ENCODE measurements around the gene SATB2.
A peak's percentile ranks its signal among the peaks of the same experiment; 100 is the strongest.

The SATB2 gene

DNA sequence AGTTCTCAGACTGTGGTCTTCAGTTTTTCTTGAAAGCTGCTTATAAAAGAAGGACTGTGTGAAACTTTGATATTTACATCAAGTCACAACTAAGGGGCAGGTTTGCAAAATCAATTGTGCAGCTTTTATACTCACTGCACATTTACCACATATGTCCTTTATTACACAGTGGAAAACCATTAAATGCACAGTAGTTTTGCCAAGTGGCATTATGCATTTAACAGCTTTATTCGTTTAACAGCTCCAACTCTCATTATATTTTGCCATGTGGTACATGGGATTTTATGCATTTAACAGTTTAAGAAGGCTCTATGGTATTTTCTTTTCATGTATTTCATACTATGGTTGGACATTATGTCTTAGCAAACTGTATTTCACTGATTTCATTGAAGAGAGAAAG, 135.6 kb downstream of the SATB2 start:
- no peak for DNase-seq (ENCODE audit: low read depth)

DNA sequence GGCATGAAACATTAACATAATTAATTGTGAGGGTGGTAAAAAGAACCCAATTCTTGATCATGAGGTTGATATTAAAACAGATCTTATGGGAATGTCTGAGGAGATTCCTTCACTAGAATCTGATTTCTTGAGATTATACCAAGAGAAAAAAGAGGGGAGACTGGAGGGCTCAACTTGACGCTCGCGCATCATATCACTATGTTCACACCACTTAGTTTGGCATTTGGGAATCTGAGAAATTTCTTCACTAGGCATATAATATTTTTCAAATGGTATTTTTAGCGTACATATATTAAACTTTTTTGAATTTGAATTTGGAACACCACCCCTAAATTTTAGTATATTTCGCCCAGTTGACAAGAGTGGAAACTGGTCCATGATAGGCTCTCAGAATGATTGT, 140.1 kb downstream of the SATB2 start:
- DNase-seq (ENCODE audit: low read depth): no peak

DNA sequence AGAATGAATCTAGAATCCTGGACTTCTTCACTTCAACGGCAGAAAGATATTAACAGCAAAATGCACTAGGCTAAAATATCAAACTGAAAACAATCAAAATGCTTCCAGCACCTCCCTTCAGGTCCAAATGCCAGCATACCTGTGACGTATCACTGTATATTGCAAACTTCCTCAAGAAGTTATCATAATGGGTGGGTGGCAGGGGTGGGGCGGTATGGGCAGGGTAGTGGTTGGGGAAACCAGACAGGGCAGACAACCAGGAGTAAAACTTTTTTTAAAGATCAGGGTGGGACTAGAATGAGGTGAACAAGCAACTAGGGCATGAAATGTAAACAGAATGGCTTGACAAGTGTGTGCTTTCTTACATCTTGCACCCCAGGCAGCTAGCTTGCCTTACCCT, 140.9 kb downstream of the SATB2 start:
- no peak for DNase-seq (ENCODE audit: low read depth)

DNA sequence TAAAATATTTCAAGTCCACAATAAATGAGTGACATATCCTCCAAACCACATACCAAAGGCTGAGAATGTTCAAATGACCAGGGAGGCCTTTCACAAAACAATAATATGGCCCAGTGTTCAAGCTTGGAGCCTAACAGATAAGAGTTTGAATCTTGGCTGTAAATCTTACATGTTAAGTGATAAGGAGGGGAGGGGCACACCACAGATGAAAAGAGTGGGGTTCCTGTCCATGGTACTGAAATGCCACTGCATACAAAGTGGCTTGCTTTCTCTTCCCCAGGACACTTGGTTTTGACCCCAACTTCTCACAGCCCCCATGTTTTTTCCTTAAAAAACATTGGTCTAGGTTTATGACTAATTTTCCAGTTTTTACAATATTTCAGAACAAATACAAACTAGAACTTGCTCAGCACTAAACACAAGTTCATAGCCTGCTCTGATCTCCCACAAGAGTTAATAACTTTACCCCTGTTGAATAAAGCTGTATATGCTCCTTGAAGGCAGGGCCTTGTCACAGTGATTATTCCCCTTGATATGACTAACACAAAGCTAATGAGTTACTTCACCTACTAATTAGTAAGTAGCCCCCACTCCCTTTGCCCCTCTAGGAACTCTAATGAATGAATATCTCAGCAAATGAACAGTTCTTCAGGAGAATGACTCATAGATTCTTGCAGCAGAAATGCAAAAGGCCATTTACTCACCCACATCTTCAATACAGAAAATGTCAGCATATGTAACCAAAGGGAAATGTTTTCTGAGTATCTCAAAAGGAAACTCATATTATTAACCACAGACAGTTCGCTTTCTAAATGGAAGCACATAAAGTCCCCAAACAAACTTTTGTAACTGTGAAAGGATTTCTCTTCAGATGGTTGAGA, 142.2 kb downstream of the SATB2 start:
- no peak for DNase-seq (ENCODE audit: low read depth)

DNA sequence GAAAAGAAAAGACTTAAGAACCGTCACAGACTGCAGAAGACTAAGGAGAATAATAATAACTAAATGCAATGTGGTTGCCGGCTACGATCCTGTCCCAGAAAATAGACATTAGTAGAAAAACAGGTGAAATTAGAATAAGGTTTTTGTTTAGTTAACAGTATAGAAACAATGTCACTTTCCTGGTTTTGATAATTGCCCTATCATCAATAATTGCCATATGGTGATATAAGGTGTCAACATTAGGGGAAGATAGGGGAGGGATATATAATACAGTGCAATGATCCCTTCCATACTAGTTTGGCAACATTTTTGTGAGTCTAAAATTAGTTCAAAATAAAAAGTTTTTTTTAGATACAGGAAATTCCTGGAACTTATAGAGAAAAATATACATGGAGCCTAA, 144.8 kb downstream of the SATB2 start:
- DNase-seq (ENCODE audit: low read depth): no peak

DNA sequence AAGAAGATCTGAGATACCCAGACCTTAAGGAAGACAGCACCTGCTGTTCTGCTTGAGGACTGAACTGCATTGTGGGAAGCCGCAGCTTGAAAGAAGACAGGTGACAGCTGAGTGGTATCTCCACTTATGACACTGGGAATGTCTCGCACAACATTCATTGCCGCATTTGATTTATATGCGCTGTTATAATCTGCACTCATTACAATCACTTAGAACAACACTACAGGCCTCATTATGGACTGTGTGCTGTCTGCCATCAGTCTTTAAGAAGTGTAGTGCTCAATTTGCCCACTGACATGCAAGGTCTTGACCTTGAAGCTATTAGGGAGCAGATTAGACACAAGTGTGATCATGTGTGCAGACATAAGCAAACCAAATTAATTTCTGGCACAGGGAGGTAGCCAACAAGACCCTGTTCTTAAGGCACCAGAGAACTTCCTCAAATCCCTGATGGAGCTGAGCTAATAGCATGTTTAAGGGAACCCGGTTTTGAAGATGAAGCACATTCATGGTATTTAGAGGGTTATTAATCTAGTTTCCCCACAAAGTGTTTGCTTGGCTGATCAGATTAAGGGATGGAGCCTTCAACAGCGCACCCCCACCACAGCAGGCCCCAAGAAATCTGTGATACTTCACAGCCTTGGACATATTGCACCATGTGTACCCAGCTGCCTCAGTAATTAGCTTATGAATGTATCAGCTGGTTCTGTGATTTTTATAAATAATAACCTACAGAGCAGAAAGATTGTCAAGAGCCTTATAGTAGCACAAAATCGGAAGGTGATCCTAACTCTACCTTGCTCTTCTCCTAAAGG, 146.8 kb downstream of the SATB2 start:
- no peak for DNase-seq (ENCODE audit: low read depth)

DNA sequence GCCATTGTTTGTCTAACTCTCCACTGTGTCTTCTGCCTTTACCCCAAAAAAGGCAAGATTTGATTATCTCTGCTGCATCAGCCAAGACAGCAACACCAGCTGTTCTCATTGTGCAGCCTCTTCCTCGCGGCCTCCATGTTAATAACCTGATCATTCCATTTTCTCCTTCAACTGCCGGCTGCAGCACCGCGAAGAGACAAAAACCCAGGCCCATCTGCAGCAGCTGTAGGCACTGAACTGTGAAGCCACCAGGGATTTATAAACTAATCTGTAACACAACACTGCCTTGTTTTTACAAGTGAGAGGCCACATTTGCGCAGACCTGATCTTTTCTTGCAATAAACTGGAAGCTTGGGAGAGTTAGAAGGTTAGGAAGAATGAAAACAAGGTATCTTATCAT, 147.8 kb downstream of the SATB2 start:
- no peak for DNase-seq (ENCODE audit: low read depth)

DNA sequence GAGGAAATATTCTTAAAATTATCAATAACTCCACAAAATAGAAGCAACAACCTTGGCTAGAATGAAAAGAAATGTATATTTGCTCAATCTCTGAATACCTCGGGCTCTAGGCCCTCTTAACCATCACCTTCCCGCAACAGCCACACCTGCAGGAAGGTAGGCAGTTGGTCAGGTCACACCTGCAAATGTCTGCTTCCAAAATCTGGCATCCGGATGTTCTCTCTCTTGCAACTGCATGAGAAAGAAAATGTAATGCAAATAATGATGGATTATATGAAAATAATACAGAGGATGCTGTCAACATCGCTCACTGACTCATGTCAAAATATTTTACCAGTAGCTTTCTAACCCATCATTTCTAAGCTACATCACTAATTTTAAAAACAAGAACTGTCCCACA, 148.3 kb downstream of the SATB2 start:
- no peak for DNase-seq (ENCODE audit: low read depth)

DNA sequence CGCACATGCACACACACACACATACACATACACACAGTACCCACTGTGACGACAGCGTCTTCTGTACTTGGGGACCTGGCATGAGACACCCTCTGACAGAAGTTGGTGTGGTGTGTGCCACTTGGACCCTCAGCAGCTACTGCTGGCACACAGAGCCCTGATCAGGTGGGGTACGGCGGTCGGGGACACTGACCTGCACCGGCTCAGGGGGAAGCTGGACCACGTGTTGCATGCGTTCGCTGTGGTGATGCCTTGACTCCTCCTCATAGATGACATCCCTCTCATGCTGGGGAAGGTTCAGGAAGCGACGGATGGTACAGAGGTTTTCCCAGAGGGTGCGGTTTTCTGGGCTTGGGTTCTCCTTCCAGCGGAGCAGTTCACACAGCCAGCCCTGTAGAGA, 149.2 kb downstream of the SATB2 start:
- no peak for DNase-seq (ENCODE audit: low read depth)

DNA sequence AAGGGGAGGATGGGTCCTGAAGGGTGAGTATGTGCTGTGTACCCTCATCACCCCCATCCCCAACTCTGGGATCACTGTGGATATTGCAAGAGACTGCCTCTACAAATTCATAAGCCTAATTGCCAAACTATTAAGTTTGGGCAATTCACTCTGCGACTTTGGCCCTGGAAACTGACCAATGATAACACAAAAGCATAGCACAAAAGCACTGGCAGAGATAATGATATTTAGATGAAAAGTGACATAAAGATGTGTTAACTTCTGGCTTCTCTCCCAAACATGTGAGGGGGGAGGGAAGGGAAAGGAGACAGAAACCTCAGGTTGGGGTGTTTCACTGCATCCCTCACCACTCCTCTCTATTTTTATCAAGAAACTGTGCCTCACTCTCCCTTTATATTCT, 150.3 kb downstream of the SATB2 start:
- DNase-seq (ENCODE audit: low read depth): no peak

DNA sequence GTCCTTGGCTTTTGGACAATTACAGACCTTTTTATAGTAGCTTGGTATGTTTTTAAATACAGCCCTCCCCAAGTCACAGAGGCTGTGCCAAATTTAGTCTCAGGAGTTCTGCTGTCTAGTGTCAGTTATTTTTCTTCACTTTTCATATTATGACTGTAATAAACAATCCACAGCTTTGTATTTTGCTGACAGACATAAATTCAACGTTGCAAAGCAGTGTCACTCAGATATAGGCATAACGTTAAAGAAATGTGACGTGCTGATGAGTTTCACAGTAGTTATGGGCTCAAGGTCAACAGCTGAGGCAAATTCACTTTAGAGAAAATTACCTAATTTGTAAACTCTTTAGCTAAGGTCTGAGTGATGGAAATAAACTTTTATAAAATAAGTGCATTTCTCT, 151.6 kb downstream of the SATB2 start:
- no peak for DNase-seq (ENCODE audit: low read depth)

DNA sequence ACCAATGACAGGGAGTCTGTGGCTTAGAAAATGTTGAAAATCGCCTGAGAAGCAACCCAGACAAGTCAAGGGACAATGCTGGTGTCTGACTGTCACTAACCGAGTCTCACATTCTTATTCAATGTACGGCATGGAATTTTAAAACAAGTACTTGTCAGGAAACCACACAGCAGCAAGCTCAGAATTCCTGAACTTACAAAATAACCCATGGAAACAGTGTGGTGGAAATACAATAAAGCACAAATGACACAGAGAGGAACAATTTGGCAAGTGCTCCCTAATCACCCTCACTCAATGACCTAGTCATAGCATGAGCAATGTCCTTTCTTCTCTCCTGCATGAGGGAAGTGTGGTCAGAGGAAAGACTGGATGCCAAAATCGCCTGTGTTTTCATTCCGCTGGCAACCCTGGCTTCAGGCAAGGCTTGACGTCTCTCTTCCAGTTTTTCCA, 154.0 kb downstream of the SATB2 start:
- peak; percentile 98 for DNase-seq (ENCODE audit: low read depth)

DNA sequence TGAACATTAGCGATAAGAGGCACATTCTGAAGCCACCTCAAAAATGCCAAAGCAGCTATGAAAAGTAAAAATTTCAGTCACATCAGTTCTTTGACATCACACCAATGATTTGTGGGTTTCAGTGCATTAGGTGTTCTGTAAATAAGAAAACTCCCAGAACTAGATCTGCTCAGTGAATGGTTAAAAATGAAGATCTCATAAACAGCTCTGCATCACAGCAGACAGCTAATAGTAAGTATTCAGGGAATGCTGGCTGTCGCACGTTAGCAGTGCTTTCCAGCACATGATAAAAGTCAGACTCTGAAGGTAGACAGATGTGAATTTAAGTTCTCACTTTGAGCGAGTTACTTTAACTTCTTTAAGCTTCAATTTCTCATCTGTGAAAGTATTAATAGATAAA, 154.9 kb downstream of the SATB2 start:
- no peak for DNase-seq (ENCODE audit: low read depth)

DNA sequence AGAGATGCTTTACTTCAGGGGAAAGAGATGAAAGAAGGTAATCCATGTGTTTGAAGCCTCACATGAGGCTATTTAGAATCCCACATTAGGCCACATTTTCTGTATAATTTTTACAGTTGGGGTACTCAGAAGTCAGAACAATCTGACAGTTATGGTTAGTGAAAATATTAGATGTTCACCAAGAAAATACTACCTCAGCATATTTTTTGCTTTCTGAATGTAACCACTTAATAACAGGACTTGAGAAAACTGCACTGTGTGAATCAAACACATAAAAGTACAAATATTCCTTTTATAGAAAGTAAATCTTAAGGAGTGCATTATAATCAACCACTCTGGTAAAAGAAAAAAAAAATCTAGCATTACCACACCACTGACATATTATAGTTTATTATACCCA, 169.3 kb downstream of the SATB2 start:
- no peak for DNase-seq (ENCODE audit: low read depth)

DNA sequence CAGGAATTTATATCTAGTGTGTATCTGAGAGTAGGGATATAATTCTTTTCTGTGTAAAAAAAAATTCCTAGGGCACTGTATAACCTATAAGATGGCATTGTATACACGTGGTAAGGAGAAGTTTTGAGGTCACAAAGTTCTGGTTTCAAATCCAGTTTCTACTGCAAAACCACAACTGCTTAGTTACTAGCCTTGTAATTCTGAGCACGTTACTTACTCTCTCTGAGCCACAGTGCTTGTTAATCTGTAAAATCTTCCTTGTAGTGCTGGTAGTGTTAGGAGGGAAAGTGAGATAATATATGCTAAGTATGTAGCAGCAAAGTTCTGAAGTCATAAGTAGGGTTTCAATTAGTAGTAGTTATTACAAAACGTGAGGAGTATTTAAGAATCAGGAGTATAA, 175.4 kb downstream of the SATB2 start:
- no peak for DNase-seq (ENCODE audit: low read depth)

DNA sequence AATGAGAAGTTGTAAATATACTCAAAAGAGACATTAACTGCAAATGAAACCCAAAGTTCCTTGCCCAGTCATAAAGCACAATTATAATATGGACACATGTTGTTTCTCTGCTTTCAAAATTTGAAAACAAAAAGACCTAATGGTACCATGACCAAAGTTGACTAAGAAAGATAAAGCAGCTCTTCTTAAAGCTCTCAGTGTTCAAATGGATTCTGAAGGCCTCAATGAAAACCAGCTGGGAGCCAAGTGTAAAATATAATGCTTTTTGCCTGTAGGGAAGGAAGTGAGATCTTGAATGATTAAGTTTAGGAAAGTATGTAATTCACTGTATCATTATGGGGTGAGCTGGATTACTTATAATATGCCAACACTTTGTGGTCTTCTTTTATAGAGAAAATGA, 178.6 kb downstream of the SATB2 start:
- DNase-seq (ENCODE audit: low read depth): no peak

DNA sequence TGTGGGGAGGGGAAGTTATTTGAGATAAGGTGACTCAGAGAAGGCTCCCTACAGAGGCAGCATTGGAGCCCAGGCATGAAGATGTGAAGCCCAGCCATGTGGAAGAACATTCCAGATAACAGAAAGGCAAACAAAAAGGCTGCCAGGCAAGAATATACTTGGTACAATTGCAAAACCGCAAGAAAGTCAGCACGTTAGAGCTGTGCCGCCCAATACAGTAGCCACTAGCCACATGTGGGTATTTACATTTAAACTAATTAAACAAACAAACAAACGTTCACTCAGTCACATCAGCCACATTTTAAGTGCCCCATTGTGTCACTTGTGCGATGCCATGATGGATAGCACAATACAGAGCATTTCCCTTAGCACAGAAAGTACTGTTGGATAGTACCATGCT, 179.6 kb downstream of the SATB2 start:
- no peak for DNase-seq (ENCODE audit: low read depth)

DNA sequence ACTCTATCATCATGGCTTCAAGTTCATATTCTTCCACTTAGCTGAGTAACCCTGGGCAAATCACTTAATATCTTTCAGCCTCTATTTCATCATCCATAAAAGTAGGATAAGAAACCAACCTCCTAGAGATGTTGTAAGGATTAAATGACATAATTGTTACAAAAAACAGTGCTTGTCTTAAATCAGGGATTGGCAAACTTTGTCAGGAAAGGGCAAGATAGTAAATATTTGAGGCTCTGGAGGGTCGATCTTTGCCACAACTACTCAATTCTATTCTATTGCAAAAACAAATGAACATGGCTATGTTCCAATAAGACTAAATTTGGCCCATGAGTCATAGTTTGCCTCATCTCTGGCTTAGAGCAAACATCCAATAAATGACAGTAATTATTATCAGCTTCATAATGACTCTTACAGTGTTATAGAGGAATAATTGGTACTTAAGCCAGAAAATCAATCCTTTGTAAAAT, 184.7 kb downstream of the SATB2 start:
- peak; percentile 58 for DNase-seq (ENCODE audit: low read depth)

DNA sequence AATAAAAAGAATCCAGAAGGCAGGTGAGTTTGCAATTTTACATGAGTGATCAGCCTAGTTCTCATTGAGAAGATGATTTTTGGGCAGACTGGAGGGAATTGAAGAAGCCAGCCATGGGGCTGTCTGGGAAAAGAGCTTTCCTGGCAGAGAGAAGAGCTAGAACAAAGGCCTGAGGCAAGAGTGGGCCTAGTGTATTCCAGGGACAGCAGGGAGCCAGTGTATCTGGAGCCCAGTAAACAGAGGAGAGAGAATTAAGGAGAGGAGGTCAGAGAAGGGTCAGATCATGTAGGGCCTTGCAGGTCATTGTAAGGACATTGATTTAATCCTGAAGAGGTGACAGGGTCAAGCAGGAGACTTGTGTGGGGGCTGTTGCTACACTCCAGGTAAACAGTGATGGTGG, 195.8 kb downstream of the SATB2 start:
- DNase-seq (ENCODE audit: low read depth): no peak

DNA sequence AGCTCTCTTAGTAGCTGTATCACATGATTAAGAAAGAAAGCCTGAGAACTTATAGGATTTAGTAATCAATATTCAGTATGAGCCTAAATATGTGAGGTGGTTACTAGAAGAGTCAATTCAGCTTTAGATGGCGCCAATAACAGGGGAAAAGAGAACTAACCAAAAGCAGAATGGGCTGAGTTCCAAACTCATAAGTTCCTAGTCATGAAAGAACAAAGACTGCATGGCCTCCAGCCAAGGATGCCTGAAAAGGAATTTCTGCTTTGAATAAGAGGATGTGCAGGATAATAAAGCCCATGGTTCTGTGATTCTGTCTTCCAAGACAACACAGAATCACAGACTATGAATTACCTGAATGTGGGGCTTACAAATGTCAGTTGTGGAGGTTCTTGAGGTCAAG, 196.5 kb downstream of the SATB2 start:
- peak; percentile 62 for DNase-seq (ENCODE audit: low read depth)

DNA sequence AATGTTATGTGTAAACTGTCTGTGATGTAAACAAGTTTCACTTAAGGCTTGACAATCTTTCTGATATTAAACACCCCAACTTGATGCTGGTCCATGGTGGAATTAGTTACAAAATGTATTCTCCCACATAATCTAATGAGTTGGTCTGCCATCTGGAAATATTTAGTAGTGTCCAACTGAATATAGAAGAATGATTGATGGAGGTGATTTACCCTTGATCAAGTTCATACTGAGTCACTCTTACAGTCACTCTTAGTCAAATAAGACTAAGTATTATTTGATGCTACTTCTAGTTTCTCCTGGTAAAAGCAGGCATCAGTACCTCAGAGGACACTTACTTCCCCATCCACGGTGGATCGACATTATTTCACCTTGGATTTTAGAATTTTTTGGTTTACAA, 198.1 kb downstream of the SATB2 start:
- DNase-seq (ENCODE audit: low read depth): no peak

DNA sequence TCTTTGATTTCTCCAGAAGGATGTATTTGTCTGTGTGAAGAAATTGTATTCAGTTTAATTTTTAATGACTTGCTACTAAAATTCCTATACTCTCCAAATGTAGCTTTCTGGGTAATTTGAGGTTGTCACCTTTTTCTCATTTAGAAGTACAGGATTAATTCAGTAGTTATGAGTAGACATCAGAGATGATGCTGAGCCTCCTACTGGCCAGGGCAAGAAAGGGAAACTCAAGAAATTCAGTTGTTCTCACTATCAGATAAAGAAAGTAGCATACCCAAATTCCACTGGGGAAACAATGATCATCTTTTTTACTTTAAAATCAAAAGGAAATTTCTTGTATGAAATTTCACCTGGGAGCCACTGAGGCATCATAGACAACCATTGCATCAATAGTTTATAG, 199.4 kb downstream of the SATB2 start:
- no peak for DNase-seq (ENCODE audit: low read depth)

All from GM04504 (cell line).